ENCODE data around the gene IVNS1ABP. TPM values are rescaled to one million over a fixed set of nuclear protein-coding genes. Genes with fewer than 3 reads are reported as not detected.

Gene IVNS1ABP
- total and polyA plus RNA-seq, 2 of the 13 experiments (the other 11 are each of a cell fraction or from before 2014, with no cell fraction given), result 49.1 to 51.7 TPM

GRCh38 chr1:185316163-185317033 is 645 bp downstream of the IVNS1ABP start (continued):
- no peak; the same call in 1 of the 2 replicates for TF ChIP-seq PHF21A (CRISPR knock-in tag; IDR thresholded peaks at IDR 0.05)
- TF ChIP-seq ZNF17 (CRISPR knock-in tag; IDR thresholded peaks at IDR 0.05), result no peak
- no peak for TF ChIP-seq MED13 (CRISPR knock-in tag; IDR thresholded peaks at IDR 0.05)
- TF ChIP-seq NR2F2 (IDR thresholded peaks at IDR 0.05; ENCODE audit: borderline replicate concordance, low read depth), result no peak
- no peak for TF ChIP-seq ZNF672 (CRISPR knock-in tag; IDR thresholded peaks at IDR 0.05)
- TF ChIP-seq, protein P1, sequence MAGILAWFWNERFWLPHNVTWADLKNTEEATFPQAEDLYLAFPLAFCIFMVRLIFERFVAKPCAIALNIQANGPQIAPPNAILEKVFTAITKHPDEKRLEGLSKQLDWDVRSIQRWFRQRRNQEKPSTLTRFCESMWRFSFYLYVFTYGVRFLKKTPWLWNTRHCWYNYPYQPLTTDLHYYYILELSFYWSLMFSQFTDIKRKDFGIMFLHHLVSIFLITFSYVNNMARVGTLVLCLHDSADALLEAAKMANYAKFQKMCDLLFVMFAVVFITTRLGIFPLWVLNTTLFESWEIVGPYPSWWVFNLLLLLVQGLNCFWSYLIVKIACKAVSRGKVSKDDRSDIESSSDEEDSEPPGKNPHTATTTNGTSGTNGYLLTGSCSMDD (CRISPR knock-in tag; IDR thresholded peaks at IDR 0.05), result no peak
- no peak for TF ChIP-seq GFI1 (CRISPR knock-in tag; IDR thresholded peaks at IDR 0.05; ENCODE audit: borderline replicate concordance)
- no peak; the same call in 1 of the 2 replicates for TF ChIP-seq ZFP1 (CRISPR knock-in tag; IDR thresholded peaks at IDR 0.05)
- TF ChIP-seq ZNF543 (CRISPR knock-in tag; IDR thresholded peaks at IDR 0.05), result 0 out of 2 replicates have a peak, but pooled peaks have one; percentile 27
- TF ChIP-seq, protein P2, sequence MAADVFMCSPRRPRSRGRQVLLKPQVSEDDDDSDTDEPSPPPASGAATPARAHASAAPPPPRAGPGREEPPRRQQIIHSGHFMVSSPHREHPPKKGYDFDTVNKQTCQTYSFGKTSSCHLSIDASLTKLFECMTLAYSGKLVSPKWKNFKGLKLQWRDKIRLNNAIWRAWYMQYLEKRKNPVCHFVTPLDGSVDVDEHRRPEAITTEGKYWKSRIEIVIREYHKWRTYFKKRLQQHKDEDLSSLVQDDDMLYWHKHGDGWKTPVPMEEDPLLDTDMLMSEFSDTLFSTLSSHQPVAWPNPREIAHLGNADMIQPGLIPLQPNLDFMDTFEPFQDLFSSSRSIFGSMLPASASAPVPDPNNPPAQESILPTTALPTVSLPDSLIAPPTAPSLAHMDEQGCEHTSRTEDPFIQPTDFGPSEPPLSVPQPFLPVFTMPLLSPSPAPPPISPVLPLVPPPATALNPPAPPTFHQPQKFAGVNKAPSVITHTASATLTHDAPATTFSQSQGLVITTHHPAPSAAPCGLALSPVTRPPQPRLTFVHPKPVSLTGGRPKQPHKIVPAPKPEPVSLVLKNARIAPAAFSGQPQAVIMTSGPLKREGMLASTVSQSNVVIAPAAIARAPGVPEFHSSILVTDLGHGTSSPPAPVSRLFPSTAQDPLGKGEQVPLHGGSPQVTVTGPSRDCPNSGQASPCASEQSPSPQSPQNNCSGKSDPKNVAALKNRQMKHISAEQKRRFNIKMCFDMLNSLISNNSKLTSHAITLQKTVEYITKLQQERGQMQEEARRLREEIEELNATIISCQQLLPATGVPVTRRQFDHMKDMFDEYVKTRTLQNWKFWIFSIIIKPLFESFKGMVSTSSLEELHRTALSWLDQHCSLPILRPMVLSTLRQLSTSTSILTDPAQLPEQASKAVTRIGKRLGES (CRISPR knock-in tag; IDR thresholded peaks at IDR 0.05; ENCODE audit: borderline replicate concordance), result no peak
- TF ChIP-seq ZNF746 (CRISPR knock-in tag; IDR thresholded peaks at IDR 0.05), result 0 out of 2 replicates have a peak, but pooled peaks have one; percentile 39
- no peak for TF ChIP-seq ZZZ3 (CRISPR knock-in tag; IDR thresholded peaks at IDR 0.05; ENCODE audit: borderline replicate concordance)
- peak; percentile 81 for TF ChIP-seq DMAP1 (CRISPR knock-in tag; IDR thresholded peaks at IDR 0.05)
- no peak for TF ChIP-seq KDM3A (CRISPR knock-in tag; IDR thresholded peaks at IDR 0.05; ENCODE audit: low read depth)
- TF ChIP-seq NKX3-1 (CRISPR knock-in tag; IDR thresholded peaks at IDR 0.05), result no peak
- TF ChIP-seq NR0B2 (CRISPR knock-in tag; IDR thresholded peaks at IDR 0.05), result no peak
- no peak for TF ChIP-seq KLF11 (CRISPR knock-in tag; IDR thresholded peaks at IDR 0.05)
- TF ChIP-seq ZNF263 (CRISPR knock-in tag; IDR thresholded peaks at IDR 0.05), result 0 out of 2 replicates have a peak, but pooled peaks have one; percentile 22
- no peak for TF ChIP-seq RFXANK (CRISPR knock-in tag; IDR thresholded peaks at IDR 0.05)
- no peak for TF ChIP-seq ZFP36 (IDR thresholded peaks at IDR 0.05; ENCODE audit: borderline replicate concordance, low read depth, low read length, partially characterized antibody)
- TF ChIP-seq ZNF629 (CRISPR knock-in tag; conservative IDR thresholded peaks at IDR 0.05), result no peak
- no peak for TF ChIP-seq ZSCAN30 (CRISPR knock-in tag; IDR thresholded peaks at IDR 0.05)
- TF ChIP-seq FOXM1 (CRISPR knock-in tag; IDR thresholded peaks at IDR 0.05), result no peak
- no peak for TF ChIP-seq ZNF264 (CRISPR knock-in tag; IDR thresholded peaks at IDR 0.05)
- TF ChIP-seq, protein P3, sequence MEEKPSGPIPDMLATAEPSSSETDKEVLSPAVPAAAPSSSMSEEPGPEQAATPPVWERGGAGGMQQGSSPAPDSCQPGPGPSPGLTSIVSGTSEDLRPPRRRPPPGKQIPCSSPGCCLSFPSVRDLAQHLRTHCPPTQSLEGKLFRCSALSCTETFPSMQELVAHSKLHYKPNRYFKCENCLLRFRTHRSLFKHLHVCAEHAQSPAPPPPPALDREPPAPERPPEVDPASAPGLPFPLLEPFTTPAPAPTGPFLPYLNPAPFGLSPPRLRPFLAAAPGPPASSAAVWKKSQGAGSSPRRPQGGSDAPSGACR (CRISPR knock-in tag; IDR thresholded peaks at IDR 0.05), result 0 out of 2 replicates have a peak, but pooled peaks have one; percentile 37
- TF ChIP-seq SALL2 (CRISPR knock-in tag; IDR thresholded peaks at IDR 0.05), result peak; percentile 65; the same call in 1 of the 2 replicates
- TF ChIP-seq ZNF20 (CRISPR knock-in tag; IDR thresholded peaks at IDR 0.05), result no peak
- no peak for TF ChIP-seq ZNF790 (CRISPR knock-in tag; IDR thresholded peaks at IDR 0.05; ENCODE audit: borderline replicate concordance)

All from HepG2 (cell line).